ENCODE data around the gene CCDC40. TPM values are rescaled to one million over a fixed set of nuclear protein-coding genes. Genes with fewer than 3 reads are reported as not detected.

CCDC40 gene
- total and polyA plus RNA-seq, 2 of the 13 experiments (the other 11 are each of a cell fraction or from before 2014, with no cell fraction given) = 4.1 to 5.5 TPM

GRCh38 chr17:80123791-80124190 is 87.3 kb downstream of the CCDC40 start:
- ATAC-seq (peak; percentile 30), DNase-seq (ENCODE audit: low spot score) (no peak), FAIRE-seq (no peak)
- H3K4me3 ChIP-seq (replicated peaks in 1 of 3; ENCODE audit: insufficient read depth in 1 of 3, low read depth in 2 of 3, low read length in 3 of 3) = 0 out of 6 replicates have a peak overlapping the region, but pooled peaks of 1 of the 3 experiments have one; percentile 0
- H2AFZ ChIP-seq (ENCODE audit: low read length) = no peak overlapping the region
- no peak overlapping the region for H3K27ac ChIP-seq (ENCODE audit: extremely low read length, insufficient read depth, low read length)
- H4K20me1 ChIP-seq (ENCODE audit: insufficient read depth, low read length) = no peaks in the 10 kb centered on the region
- peaks cover 20% of the 10 kb centered on the region for H3K4me1 ChIP-seq (ENCODE audit: insufficient read depth, low read length)
- intact Hi-C loops (cut with micrococcal nuclease; ENCODE audit: unreplicated experiment) = loop anchor here (1.0 to 2.0 kb wide), 2 partner anchors 41 to 117 kb away; no protein-coding TSS in a partner anchor
- 61% methylated on average over 14 of the region's 15 CpGs for WGBS (ENCODE audit: low lambda C conversion rate)
- H3K9ac ChIP-seq (ENCODE audit: insufficient read depth, low read depth, low read length) = no peak overlapping the region
- in situ Hi-C loops (cut with HindIII; ENCODE audit: extremely low pct_ligation_motif_present, low pct_unique_long_range_greater_than_20kb) = loop anchor here (5.0 kb wide), 1 partner anchor 116 kb away; no protein-coding TSS in a partner anchor
- H3K36me3 ChIP-seq (replicated peaks in 1 of 2; ENCODE audit: control insufficient read depth in 1 of 2, insufficient read depth in 2 of 2, low read length in 2 of 2) = no peaks in the 10 kb centered on the region
- H3K9me3 ChIP-seq (ENCODE audit: low read length) = no peaks in the 10 kb centered on the region
- CTCF ChIA-PET (ENCODE audit: low intra/inter-chr PET ratio, low total read pairs) = interaction anchor here (1.2 to 1.7 kb wide), 3 partner anchors 41 to 118 kb away, joined by 5 to 13 read pairs (median 7); no protein-coding TSS in a partner anchor
- no TSS peak for BruUV-seq (replicated peaks)
- H3K4me2 ChIP-seq (ENCODE audit: low read depth, low read length) = peak overlapping the region; percentile 53
- no peaks in the 10 kb centered on the region; a peak in 2 of 5 replicates for H3K27me3 ChIP-seq (ENCODE audit: control insufficient read depth in 1 of 2, insufficient read depth in 2 of 2, low read length in 2 of 2)
- POLR2A ChIA-PET = interaction anchor here (0.9 to 1.9 kb wide), 12 partner anchors 9 to 138 kb away, joined by 3 to 18 read pairs (median 5); partner anchors contain the start of genes GAA, SGSH and SLC26A11
- H3K79me2 ChIP-seq (ENCODE audit: insufficient read depth, low read length) = no peaks in the 10 kb centered on the region
- TF ChIP-seq DMAP1 (CRISPR knock-in tag; IDR thresholded peaks at IDR 0.05) (0 out of 2 replicates have a peak, but pooled peaks have one; percentile 28), ZNF326 (CRISPR knock-in tag; IDR thresholded peaks at IDR 0.05; ENCODE audit: borderline replicate concordance) (no peak), BCLAF1 (IDR thresholded peaks at IDR 0.05) (no peak), DBP (CRISPR knock-in tag; IDR thresholded peaks at IDR 0.05; ENCODE audit: not compliant biosample characterization) (no peak), WIZ (CRISPR knock-in tag; IDR thresholded peaks at IDR 0.05) (0 out of 2 replicates have a peak, but pooled peaks have one; percentile 6), ASH2L (IDR thresholded peaks at IDR 0.05; ENCODE audit: insufficient read length, low read depth, low read length) (no peak), FOSL2 (CRISPR knock-in tag; IDR thresholded peaks at IDR 0.05) (0 out of 2 replicates have a peak, but pooled peaks have one; percentile 38), ZNF501 (CRISPR knock-in tag; IDR thresholded peaks at IDR 0.05) (peak; percentile 38; the same call in 1 of the 2 replicates), ZNF280D (CRISPR knock-in tag; IDR thresholded peaks at IDR 0.05) (no peak), HNF1A (IDR thresholded peaks at IDR 0.05; ENCODE audit: low read depth) (no peak), HNF1A (CRISPR knock-in tag; IDR thresholded peaks at IDR 0.05; ENCODE audit: borderline replicate concordance) (no peak), RCOR2 (CRISPR knock-in tag; IDR thresholded peaks at IDR 0.05) (no peak), ATAD3A (CRISPR knock-in tag; IDR thresholded peaks at IDR 0.05) (no peak)
